ACC112 (cell line): Measurements from ENCODE around the gene NLRP6.

Experiments used
- H2AFZ ChIP-seq: fragments of 200-600 bp; sonication (generic); one replicate; pipeline ENCODE4 v1.6.0; 2017; ENCODE audit warnings: antibody characterized with exemption, low read length; ENCODE audit not compliant: unreplicated experiment
- H3K27ac ChIP-seq: fragments of 200-600 bp; sonication (generic); 2 replicates; pipeline ENCODE4 v1.5.1; 2014; ENCODE audit warnings: low read depth, mild to moderate bottlenecking, antibody characterized with exemption, low read length, moderate library complexity
- H3K27me3 ChIP-seq: fragments of 200-600 bp; sonication (generic); 2 replicates; pipeline ENCODE4 v1.6.1; 2014; ENCODE audit warnings: mild to moderate bottlenecking, antibody characterized with exemption, low read length, moderate library complexity, mixed read lengths; ENCODE audit not compliant: insufficient read depth
- H3K36me3 ChIP-seq: fragments of 200-600 bp; sonication (generic); 2 replicates; pipeline ENCODE4 v1.6.1; 2016; ENCODE audit warnings: mild to moderate bottlenecking, antibody characterized with exemption, low read length, moderate library complexity, mixed read lengths; ENCODE audit not compliant: insufficient read depth
- H3K4me1 ChIP-seq: fragments of 200-600 bp; sonication (generic); one replicate; pipeline ENCODE4 v1.6.1; 2016; ENCODE audit warnings: low read length, mixed read lengths; ENCODE audit not compliant: insufficient read depth, unreplicated experiment, control insufficient read depth
- H3K4me3 ChIP-seq: fragments of 200-600 bp; sonication (generic); 2 replicates; pipeline ENCODE4 v1.5.1; 2014; ENCODE audit warnings: mild to moderate bottlenecking, low read depth, low read length
- H3K79me2 ChIP-seq: fragments of 200-600 bp; sonication (generic); one replicate; pipeline ENCODE4 v1.6.0; 2016; ENCODE audit warnings: low read length; ENCODE audit not compliant: control insufficient read depth, unreplicated experiment, insufficient read depth

NLRP6 gene

DNA sequence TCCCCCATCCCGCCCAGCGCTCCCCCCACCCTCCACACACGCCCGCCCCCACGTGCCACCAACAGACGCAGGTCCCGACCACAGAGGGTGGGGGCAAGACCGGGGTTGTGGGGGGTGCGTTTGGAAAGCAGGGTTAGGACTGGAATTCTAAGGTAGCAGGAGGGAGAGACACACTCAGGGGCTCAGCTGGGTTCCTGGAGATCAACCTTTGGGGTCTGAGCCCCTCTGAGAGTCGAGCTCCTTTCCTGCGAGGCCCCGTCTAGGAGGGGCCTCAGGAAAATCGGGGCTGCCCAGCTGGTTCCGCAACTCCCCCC lies 11.1 kb downstream of the NLRP6 start:
- Histone ChIP-seq H3K4me3 (peak overlapping the region; percentile 59), H3K4me1 (peaks cover 3% of the 10 kb centered on the region), H3K36me3 (no peaks in the 10 kb centered on the region), H3K79me2 (no peaks in the 10 kb centered on the region), H3K27me3 (peaks cover 5% of the 10 kb centered on the region; the same call in 1 of the 2 replicates), H2AFZ (no peak overlapping the region), H3K27ac (no peak overlapping the region)

GRCh38 chr11:289712-290620 lies 11.8 kb downstream of the NLRP6 start:
- H3K27me3 ChIP-seq, result peaks cover 5% of the 10 kb centered on the region; the same call in 1 of the 2 replicates
- H2AFZ ChIP-seq, result no peak overlapping the region
- no peaks in the 10 kb centered on the region for H3K36me3 ChIP-seq
- no peaks in the 10 kb centered on the region for H3K79me2 ChIP-seq
- peak overlapping the region; percentile 59 for H3K4me3 ChIP-seq
- peaks cover 3% of the 10 kb centered on the region for H3K4me1 ChIP-seq
- H3K27ac ChIP-seq, result no peak overlapping the region

- no peaks in the 10 kb centered on the region for H3K79me2 ChIP-seq
- H3K4me3 ChIP-seq, result no peak overlapping the region
- no peak overlapping the region for H2AFZ ChIP-seq
- H3K27ac ChIP-seq, result no peak overlapping the region
- H3K4me1 ChIP-seq, result peaks cover 3% of the 10 kb centered on the region
- peaks cover 5% of the 10 kb centered on the region; the same call in 1 of the 2 replicates for H3K27me3 ChIP-seq
- H3K36me3 ChIP-seq, result no peaks in the 10 kb centered on the region
Observed at GRCh38 chr11:290621-291231, 12.5 kb downstream of the NLRP6 start.

- no peak overlapping the region for H3K27ac ChIP-seq
- H3K36me3 ChIP-seq, result no peaks in the 10 kb centered on the region
- H3K79me2 ChIP-seq, result no peaks in the 10 kb centered on the region
- H3K27me3 ChIP-seq, result peaks cover 5% of the 10 kb centered on the region; the same call in 1 of the 2 replicates
- no peak overlapping the region for H3K4me3 ChIP-seq
- peaks cover 3% of the 10 kb centered on the region for H3K4me1 ChIP-seq
- no peak overlapping the region for H2AFZ ChIP-seq
Observed at GRCh38 chr11:291281-292210, 13.3 kb downstream of the NLRP6 start.

- Histone ChIP-seq H3K79me2 (no peaks in the 10 kb centered on the region), H3K27me3 (peaks cover 5% of the 10 kb centered on the region; the same call in 1 of the 2 replicates), H2AFZ (no peak overlapping the region), H3K27ac (no peak overlapping the region), H3K4me1 (peaks cover 3% of the 10 kb centered on the region), H3K36me3 (no peaks in the 10 kb centered on the region), H3K4me3 (no peak overlapping the region)
Observed at GRCh38 chr11:292211-293121, 14.3 kb downstream of the NLRP6 start.

DNA sequence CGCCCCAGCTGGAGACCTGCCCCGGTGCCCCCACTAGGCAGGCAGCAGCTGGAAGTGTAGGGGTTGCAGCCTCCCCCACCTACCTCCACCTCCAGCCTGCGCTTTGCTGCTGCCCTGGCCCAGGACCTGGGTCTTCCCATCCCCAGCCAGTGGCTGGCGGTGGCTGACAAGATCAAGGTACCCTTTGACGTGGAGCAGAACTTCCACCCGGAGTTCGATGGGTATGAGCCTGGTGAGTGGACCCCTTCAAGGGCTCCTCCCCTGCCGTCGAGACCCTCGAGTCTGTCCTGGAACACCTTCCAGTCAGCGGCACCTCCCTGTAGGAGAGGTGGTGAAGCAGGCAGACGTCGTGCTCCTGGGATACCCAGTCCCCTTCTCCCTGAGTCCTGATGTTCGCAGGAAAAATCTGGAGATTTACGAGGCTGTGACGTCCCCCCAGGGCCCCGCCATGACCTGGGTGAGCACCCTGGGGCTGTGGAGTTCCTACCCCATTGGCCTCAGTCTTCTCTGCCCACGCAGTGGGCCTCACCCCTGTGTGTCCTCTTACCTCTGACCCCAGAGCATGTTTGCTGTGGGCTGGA lies 15.2 kb downstream of the NLRP6 start:
- no peaks in the 10 kb centered on the region for H3K27me3 ChIP-seq
- H3K27ac ChIP-seq, result no peak overlapping the region
- no peaks in the 10 kb centered on the region for H3K36me3 ChIP-seq
- no peak overlapping the region for H3K4me3 ChIP-seq
- no peaks in the 10 kb centered on the region for H3K79me2 ChIP-seq
- no peak overlapping the region for H2AFZ ChIP-seq
- H3K4me1 ChIP-seq, result peaks cover 3% of the 10 kb centered on the region

DNA sequence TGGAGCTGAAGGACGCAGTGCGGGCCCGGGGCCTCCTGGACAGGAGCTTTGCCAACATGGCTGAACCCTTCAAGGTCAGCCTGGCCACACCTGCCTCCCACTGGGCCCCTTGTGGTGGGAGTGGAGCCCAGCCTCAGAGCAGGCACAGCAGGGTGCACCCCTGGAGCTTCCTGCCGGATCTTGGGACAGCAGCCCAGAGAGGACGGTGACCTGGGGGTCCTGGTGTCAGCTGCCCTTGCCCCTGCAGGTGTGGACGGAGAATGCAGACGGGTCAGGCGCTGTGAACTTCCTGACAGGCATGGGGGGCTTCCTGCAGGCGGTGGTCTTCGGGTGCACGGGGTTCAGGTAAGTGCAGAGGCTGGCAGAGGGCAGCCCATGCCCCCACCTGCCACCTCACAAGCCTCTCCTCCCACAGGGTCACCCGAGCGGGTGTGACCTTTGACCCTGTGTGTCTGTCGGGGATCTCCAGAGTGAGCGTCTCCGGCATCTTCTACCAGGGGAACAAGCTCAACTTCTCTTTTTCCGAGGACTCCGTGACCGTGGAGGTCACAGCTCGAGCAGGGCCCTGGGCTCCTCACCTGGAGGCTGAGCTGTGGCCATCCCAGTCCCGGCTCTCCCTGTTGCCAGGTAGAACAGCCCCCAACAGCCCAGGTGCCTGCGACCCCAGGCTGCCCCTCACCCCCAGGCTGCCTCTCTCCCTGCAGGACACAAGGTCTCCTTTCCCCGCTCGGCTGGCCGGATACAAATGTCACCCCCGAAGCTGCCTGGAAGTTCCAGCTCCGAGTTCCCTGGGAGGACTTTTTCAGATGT lies 15.8 kb downstream of the NLRP6 start:
- Histone ChIP-seq H3K27me3 (no peaks in the 10 kb centered on the region), H3K4me3 (no peak overlapping the region), H3K27ac (no peak overlapping the region), H2AFZ (no peak overlapping the region), H3K79me2 (no peaks in the 10 kb centered on the region), H3K4me1 (peaks cover 3% of the 10 kb centered on the region), H3K36me3 (no peaks in the 10 kb centered on the region)

DNA sequence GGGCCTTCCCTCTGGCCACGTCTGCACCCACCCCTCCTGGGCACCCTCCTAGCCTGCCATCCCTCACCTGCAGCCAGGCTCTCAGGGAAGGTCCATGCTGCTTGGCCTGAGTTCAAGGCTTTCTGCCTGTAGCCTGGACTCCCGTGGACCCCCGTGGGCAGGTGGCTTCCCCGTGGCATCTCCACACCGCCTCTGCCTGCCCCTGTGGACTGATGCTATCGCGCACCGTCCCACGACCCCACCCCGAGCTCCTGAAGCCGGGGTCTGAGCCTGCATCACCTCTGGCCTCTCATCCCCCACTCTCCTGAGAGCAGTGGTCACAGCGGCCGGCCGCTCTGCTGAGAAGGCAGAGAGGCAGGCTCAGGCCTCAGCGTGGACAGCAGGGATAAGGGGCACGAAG lies 16.6 kb downstream of the NLRP6 start:
- no peaks in the 10 kb centered on the region for H3K4me1 ChIP-seq
- H3K79me2 ChIP-seq, result no peaks in the 10 kb centered on the region
- no peak overlapping the region for H3K4me3 ChIP-seq
- H3K36me3 ChIP-seq, result no peaks in the 10 kb centered on the region
- H2AFZ ChIP-seq, result no peak overlapping the region
- H3K27ac ChIP-seq, result no peak overlapping the region
- H3K27me3 ChIP-seq, result no peaks in the 10 kb centered on the region; the same call in 1 of the 2 replicates
